Measurements from ENCODE around the gene TBC1D1. TPM values are rescaled to one million over a fixed set of nuclear protein-coding genes. Genes with fewer than 3 reads are reported as not detected.
A peak's percentile ranks its signal among the peaks of the same experiment; 100 is the strongest.

TBC1D1 gene
- total RNA-seq, 1 donor from 2014 or later, result 56.5 TPM

- DNase-seq, result no peak
- intact Hi-C loops (cut with DNase I), result no loop called here
- peaks cover 11% of the 10 kb centered on the region for H3K4me1 ChIP-seq
- H3K36me3 ChIP-seq, result peaks cover 46% of the 10 kb centered on the region
- H3K27me3 ChIP-seq (ENCODE audit: low read depth), result no peaks in the 10 kb centered on the region
- peak in 1 of 2 donors; percentile 43 for ATAC-seq
- TF ChIP-seq CTCF (IDR thresholded peaks at IDR 0.05), result no peak
- H3K4me3 ChIP-seq, result no peak overlapping the region
- no peaks in the 10 kb centered on the region for H3K9me3 ChIP-seq
- H3K27ac ChIP-seq, result no peak overlapping the region
Observed at GRCh38 chr4:38128478-38129459, 237.9 kb downstream of the TBC1D1 start.

- Histone ChIP-seq H3K9me3 (no peaks in the 10 kb centered on the region), H3K4me3 (no peak overlapping the region), H3K4me1 (peaks cover 11% of the 10 kb centered on the region), H3K27ac (no peak overlapping the region), H3K27me3 (ENCODE audit: low read depth) (no peaks in the 10 kb centered on the region), H3K36me3 (peaks cover 46% of the 10 kb centered on the region)
- no peak for ATAC-seq
- DNase-seq, result no peak
- no peak for TF ChIP-seq CTCF (IDR thresholded peaks at IDR 0.05)
- intact Hi-C loops (cut with DNase I), result no loop called here
Observed at GRCh38 chr4:38129460-38130227, 238.8 kb downstream of the TBC1D1 start.

GRCh38 chr4:38130884-38131283 lies 240.0 kb downstream of the TBC1D1 start:
- intact Hi-C loops (cut with DNase I), result no loop called here
- no peak for ATAC-seq
- Histone ChIP-seq H3K9me3 (no peaks in the 10 kb centered on the region), H3K4me3 (no peak overlapping the region), H3K27ac (no peak overlapping the region), H3K4me1 (peaks cover 11% of the 10 kb centered on the region), H3K36me3 (peaks cover 43% of the 10 kb centered on the region), H3K27me3 (ENCODE audit: low read depth) (no peaks in the 10 kb centered on the region)
- TF ChIP-seq CTCF (IDR thresholded peaks at IDR 0.05), result no peak
- no peak for DNase-seq

- no peak for TF ChIP-seq CTCF (IDR thresholded peaks at IDR 0.05)
- no peak overlapping the region for H3K4me3 ChIP-seq
- H3K36me3 ChIP-seq, result peaks cover 38% of the 10 kb centered on the region
- H3K27ac ChIP-seq, result no peak overlapping the region
- no peaks in the 10 kb centered on the region for H3K9me3 ChIP-seq
- intact Hi-C loops (cut with DNase I), result no loop called here
- ATAC-seq (peak in 1 of 2 donors; percentile 29), DNase-seq (no peak)
- no peaks in the 10 kb centered on the region for H3K27me3 ChIP-seq (ENCODE audit: low read depth)
- peaks cover 11% of the 10 kb centered on the region for H3K4me1 ChIP-seq
Observed at GRCh38 chr4:38131371-38132091, 240.6 kb downstream of the TBC1D1 start.

- peak overlapping the region; percentile 9 for H3K27ac ChIP-seq
- DNase-seq (no peak), ATAC-seq (peak; percentile 42 to 68)
- H3K9me3 ChIP-seq, result no peaks in the 10 kb centered on the region
- peaks cover 39% of the 10 kb centered on the region for H3K36me3 ChIP-seq
- TF ChIP-seq CTCF (IDR thresholded peaks at IDR 0.05), result no peak
- intact Hi-C loops (cut with DNase I), result no loop called here
- H3K4me1 ChIP-seq, result peaks cover 11% of the 10 kb centered on the region
- H3K4me3 ChIP-seq, result no peak overlapping the region
- no peaks in the 10 kb centered on the region for H3K27me3 ChIP-seq (ENCODE audit: low read depth)
Observed at GRCh38 chr4:38132107-38132673, 241.3 kb downstream of the TBC1D1 start.

Data from lower lobe of right lung (tissue), 2 donors.